Measurements from ENCODE around the gene GADD45GIP1.
A peak's percentile ranks its signal among the peaks of the same experiment; 100 is the strongest.

Gene GADD45GIP1

GRCh38 chr19:12913011-12913561 is 43.9 kb downstream of the GADD45GIP1 start:
- Histone ChIP-seq H3K9ac (ENCODE audit: low read length) (peak overlapping the region; percentile 44), H3K18ac (ENCODE audit: low read depth in 1 of 2, low read length in 2 of 2) (no peak overlapping the region), H3K14ac (ENCODE audit: low read length in 2 of 2) (no peak overlapping the region), H2BK12ac (ENCODE audit: low read length in 2 of 2) (peak overlapping the region in 1 of 2 experiments; percentile 54), H2BK15ac (ENCODE audit: low read depth, poor library complexity, severe bottlenecking) (no peak overlapping the region), H3K79me1 (replicated peaks; ENCODE audit: low read length, poor library complexity, severe bottlenecking) (no peaks in the 10 kb centered on the region), H2AFZ (ENCODE audit: low read depth, low read length) (peak overlapping the region; percentile 56), H2BK120ac (ENCODE audit: low read depth, low read length) (no peak overlapping the region), H3K4me1 (ENCODE audit: control insufficient read depth, insufficient read depth, low read depth, low read length) (peaks cover 3% of the 10 kb centered on the region), H2AK5ac (ENCODE audit: low read length, severe bottlenecking) (no peak overlapping the region), H3K27ac (ENCODE audit: low read length, poor library complexity, severe bottlenecking) (no peak overlapping the region), H4K8ac (ENCODE audit: low read length) (peak overlapping the region; percentile 55), H4K91ac (ENCODE audit: low read length) (no peak overlapping the region), H3K27me3 (ENCODE audit: control insufficient read depth in 1 of 2, insufficient read depth in 1 of 2, low read length in 2 of 2) (peaks cover 0 to 4% of the 10 kb centered on the region in 2 experiments), H3K9me3 (ENCODE audit: control insufficient read depth, low read length) (no peaks in the 10 kb centered on the region), H3K36me3 (ENCODE audit: control insufficient read depth in 1 of 2, insufficient read depth in 2 of 2, low read depth in 1 of 2, low read length in 2 of 2) (no peaks in the 10 kb centered on the region), H3K23ac (ENCODE audit: low read length in 2 of 2) (peak overlapping the region in 1 of 2 experiments; percentile 63), H3K4me3 (ENCODE audit: insufficient read depth in 1 of 2, low read depth in 1 of 2, low read length in 2 of 2) (peak overlapping the region in 1 of 2 experiments; percentile 42), H2BK5ac (ENCODE audit: low read depth, low read length, poor library complexity, severe bottlenecking) (no peak overlapping the region), H3K4ac (ENCODE audit: low read depth in 1 of 2, low read length in 2 of 2) (peak overlapping the region in 1 of 2 experiments; percentile 20), H3K4me2 (ENCODE audit: low read length, poor library complexity, severe bottlenecking) (peak overlapping the region; percentile 8)
- WGBS, result 41% methylated on average over 21 of the region's 22 CpGs
- peak; percentile 6 for DNase-seq

DNA sequence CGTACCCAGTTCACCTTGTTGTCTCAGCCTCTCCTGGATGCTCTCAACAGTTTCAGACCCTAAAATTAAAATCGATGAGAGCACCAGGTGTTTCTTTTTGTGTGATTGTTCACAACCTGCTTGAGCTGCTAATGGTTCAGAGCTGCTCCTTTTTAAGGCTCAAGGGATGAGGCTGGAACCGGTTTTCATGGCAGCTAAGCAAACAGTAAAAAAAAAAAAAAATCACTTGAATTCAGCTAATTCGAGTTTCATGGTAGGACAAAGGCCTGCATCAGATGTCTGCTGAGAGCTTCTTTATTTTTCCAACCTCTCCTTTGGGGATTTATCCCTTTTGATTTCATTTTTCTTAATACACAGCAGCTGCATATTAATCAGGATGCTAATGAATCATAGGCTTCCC is 44.5 kb downstream of the GADD45GIP1 start:
- H3K18ac ChIP-seq (ENCODE audit: low read depth in 1 of 2, low read length in 2 of 2), result no peak overlapping the region
- 88% methylated on average over 4 of the region's 4 CpGs for WGBS
- H3K4me2 ChIP-seq (ENCODE audit: low read length, poor library complexity, severe bottlenecking), result no peak overlapping the region
- H2AFZ ChIP-seq (ENCODE audit: low read depth, low read length), result no peak overlapping the region
- H4K8ac ChIP-seq (ENCODE audit: low read length), result no peak overlapping the region
- H2AK5ac ChIP-seq (ENCODE audit: low read length, severe bottlenecking), result no peak overlapping the region
- no peak for DNase-seq
- H3K4me1 ChIP-seq (ENCODE audit: control insufficient read depth, insufficient read depth, low read depth, low read length), result peaks cover 3% of the 10 kb centered on the region
- no peak overlapping the region for H3K14ac ChIP-seq (ENCODE audit: low read length in 2 of 2)
- H3K4me3 ChIP-seq (ENCODE audit: insufficient read depth in 1 of 2, low read depth in 1 of 2, low read length in 2 of 2), result peak overlapping the region in 1 of 2 experiments; percentile 42
- no peak overlapping the region for H3K4ac ChIP-seq (ENCODE audit: low read depth in 1 of 2, low read length in 2 of 2)
- H2BK120ac ChIP-seq (ENCODE audit: low read depth, low read length), result no peak overlapping the region
- no peak overlapping the region for H2BK12ac ChIP-seq (ENCODE audit: low read length in 2 of 2)
- H3K9ac ChIP-seq (ENCODE audit: low read length), result peak overlapping the region; percentile 44
- no peak overlapping the region for H2BK15ac ChIP-seq (ENCODE audit: low read depth, poor library complexity, severe bottlenecking)
- H3K36me3 ChIP-seq (ENCODE audit: control insufficient read depth in 1 of 2, insufficient read depth in 2 of 2, low read depth in 1 of 2, low read length in 2 of 2), result no peaks in the 10 kb centered on the region
- H4K91ac ChIP-seq (ENCODE audit: low read length), result no peak overlapping the region
- H3K27me3 ChIP-seq (ENCODE audit: control insufficient read depth in 1 of 2, insufficient read depth in 1 of 2, low read length in 2 of 2), result peaks cover 0 to 4% of the 10 kb centered on the region in 2 experiments
- H2BK5ac ChIP-seq (ENCODE audit: low read depth, low read length, poor library complexity, severe bottlenecking), result no peak overlapping the region
- no peaks in the 10 kb centered on the region for H3K79me1 ChIP-seq (replicated peaks; ENCODE audit: low read length, poor library complexity, severe bottlenecking)
- no peak overlapping the region for H3K27ac ChIP-seq (ENCODE audit: low read length, poor library complexity, severe bottlenecking)
- no peak overlapping the region for H3K23ac ChIP-seq (ENCODE audit: low read length in 2 of 2)
- no peaks in the 10 kb centered on the region for H3K9me3 ChIP-seq (ENCODE audit: control insufficient read depth, low read length)

DNA sequence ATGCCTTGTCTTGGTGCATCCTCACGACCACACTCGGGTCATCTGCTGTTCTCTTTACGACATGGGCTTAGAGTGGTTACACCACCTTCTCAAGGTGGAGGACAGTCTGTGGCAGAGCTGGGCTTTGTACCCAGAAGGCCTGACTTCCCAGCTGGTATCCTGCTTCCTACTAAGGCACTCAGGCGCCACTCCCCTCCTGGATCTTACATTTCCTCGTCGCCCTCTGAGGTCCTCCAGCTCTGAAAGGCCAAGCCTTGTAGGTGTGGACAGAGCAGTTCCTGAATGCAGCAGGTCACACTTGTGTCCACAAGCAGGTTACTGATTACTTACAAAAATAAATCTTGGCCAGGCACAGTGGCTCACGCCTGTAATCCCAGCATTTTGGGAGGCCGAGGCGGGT is 49.9 kb downstream of the GADD45GIP1 start:
- Histone ChIP-seq H3K79me1 (replicated peaks; ENCODE audit: low read length, poor library complexity, severe bottlenecking) (no peaks in the 10 kb centered on the region), H2AFZ (ENCODE audit: low read depth, low read length) (no peak overlapping the region), H3K4ac (ENCODE audit: low read depth in 1 of 2, low read length in 2 of 2) (no peak overlapping the region), H3K27ac (ENCODE audit: low read length, poor library complexity, severe bottlenecking) (no peak overlapping the region), H3K18ac (ENCODE audit: low read depth in 1 of 2, low read length in 2 of 2) (no peak overlapping the region), H2BK12ac (ENCODE audit: low read length in 2 of 2) (no peak overlapping the region), H3K36me3 (ENCODE audit: control insufficient read depth in 1 of 2, insufficient read depth in 2 of 2, low read depth in 1 of 2, low read length in 2 of 2) (no peaks in the 10 kb centered on the region), H4K8ac (ENCODE audit: low read length) (no peak overlapping the region), H3K9me3 (ENCODE audit: control insufficient read depth, low read length) (no peaks in the 10 kb centered on the region), H3K27me3 (ENCODE audit: control insufficient read depth in 1 of 2, insufficient read depth in 1 of 2, low read length in 2 of 2) (no peaks in the 10 kb centered on the region), H3K9ac (ENCODE audit: low read length) (no peak overlapping the region), H2BK120ac (ENCODE audit: low read depth, low read length) (no peak overlapping the region), H3K23ac (ENCODE audit: low read length in 2 of 2) (peak overlapping the region in 1 of 2 experiments; percentile 77), H3K4me3 (ENCODE audit: insufficient read depth in 1 of 2, low read depth in 1 of 2, low read length in 2 of 2) (no peak overlapping the region), H3K4me1 (ENCODE audit: control insufficient read depth, insufficient read depth, low read depth, low read length) (no peaks in the 10 kb centered on the region), H4K91ac (ENCODE audit: low read length) (no peak overlapping the region), H3K4me2 (ENCODE audit: low read length, poor library complexity, severe bottlenecking) (no peak overlapping the region), H3K14ac (ENCODE audit: low read length in 2 of 2) (no peak overlapping the region), H2AK5ac (ENCODE audit: low read length, severe bottlenecking) (no peak overlapping the region), H2BK5ac (ENCODE audit: low read depth, low read length, poor library complexity, severe bottlenecking) (no peak overlapping the region), H2BK15ac (ENCODE audit: low read depth, poor library complexity, severe bottlenecking) (no peak overlapping the region)
- WGBS, result 92% methylated on average over 9 of the region's 9 CpGs
- DNase-seq, result no peak

Small RNA genes lying within 50 kb of the gene (small RNA-seq; reads per million reads assigned to genes)
- gene MIR5695 (ENCODE audit: low read depth) (3.5 reads per million, percentile 27 among the genes with 10 or more reads in this experiment), gene MIR6515 (ENCODE audit: low read depth) (9.5 reads per million, percentile 77 among the genes with 10 or more reads in this experiment)

Measured in mesenchymal stem cell (in vitro differentiated cells and primary cell).